ENCODE data around the gene RASSF5.

DNA sequence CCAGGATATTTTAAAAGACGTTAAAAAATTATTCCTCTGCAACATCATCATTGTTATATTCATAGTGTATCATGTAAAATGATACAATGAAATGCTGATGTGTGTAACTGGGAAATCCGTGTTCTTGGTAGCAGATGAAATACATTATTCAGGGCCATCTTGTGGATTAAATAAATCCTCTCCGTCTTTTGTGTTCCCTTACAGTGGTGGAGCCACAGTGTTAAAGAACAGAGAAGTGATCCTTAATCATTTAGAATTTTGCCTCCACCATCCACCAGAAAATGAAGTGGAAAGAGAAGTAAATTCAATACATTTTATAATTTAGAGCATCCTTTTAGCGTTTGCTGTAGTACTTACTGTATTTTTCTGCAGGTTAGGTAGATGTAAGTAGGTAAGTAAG lies 129.3 kb downstream of the RASSF5 start:
- TF ChIP-seq, protein P1, sequence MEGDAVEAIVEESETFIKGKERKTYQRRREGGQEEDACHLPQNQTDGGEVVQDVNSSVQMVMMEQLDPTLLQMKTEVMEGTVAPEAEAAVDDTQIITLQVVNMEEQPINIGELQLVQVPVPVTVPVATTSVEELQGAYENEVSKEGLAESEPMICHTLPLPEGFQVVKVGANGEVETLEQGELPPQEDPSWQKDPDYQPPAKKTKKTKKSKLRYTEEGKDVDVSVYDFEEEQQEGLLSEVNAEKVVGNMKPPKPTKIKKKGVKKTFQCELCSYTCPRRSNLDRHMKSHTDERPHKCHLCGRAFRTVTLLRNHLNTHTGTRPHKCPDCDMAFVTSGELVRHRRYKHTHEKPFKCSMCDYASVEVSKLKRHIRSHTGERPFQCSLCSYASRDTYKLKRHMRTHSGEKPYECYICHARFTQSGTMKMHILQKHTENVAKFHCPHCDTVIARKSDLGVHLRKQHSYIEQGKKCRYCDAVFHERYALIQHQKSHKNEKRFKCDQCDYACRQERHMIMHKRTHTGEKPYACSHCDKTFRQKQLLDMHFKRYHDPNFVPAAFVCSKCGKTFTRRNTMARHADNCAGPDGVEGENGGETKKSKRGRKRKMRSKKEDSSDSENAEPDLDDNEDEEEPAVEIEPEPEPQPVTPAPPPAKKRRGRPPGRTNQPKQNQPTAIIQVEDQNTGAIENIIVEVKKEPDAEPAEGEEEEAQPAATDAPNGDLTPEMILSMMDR (IDR thresholded peaks at IDR 0.05) = no peak
- TF ChIP-seq EZH2 (IDR thresholded peaks at IDR 0.05; ENCODE audit: borderline replicate concordance, insufficient read depth, low read depth, low read length, poor library complexity, severe bottlenecking) = no peak

All from B cell (primary cell).